Glomerular visceral epithelial cell (primary cell): ENCODE data around the gene TSPO2.
A peak's percentile ranks its signal among the peaks of the same experiment; 100 is the strongest.

ENCODE experiments used
- DNase-seq: peaks from one replicate; pipeline ENCODE4 v3.0.0-alpha.2; 2016; ENCODE audit errors: extremely low spot score

TSPO2 gene

GRCh38 chr6:41075651-41076626 lies 33.7 kb downstream of the TSPO2 start:
- no peak for DNase-seq

DNA sequence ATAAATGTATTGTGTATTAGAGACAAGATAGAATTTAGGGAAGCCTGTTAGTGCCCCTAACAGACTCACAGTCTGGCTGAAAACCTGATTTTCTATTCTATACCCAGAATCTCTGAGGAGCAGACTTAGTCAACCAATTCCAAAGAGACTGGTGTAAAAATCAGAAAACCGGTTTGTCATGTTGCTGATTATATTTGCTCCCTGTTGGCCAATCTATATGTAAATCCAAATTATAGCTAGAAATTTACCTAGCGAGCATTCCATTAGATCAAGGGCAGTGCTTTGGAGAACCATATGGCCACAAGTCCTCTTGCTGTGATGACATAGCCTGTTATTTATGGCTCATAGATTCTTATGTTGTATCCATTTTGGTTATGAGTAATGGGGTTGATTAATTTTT lies 35.3 kb downstream of the TSPO2 start:
- no peak for DNase-seq

- DNase-seq, result no peak
These were observed 35.8 kb downstream of the TSPO2 start for GRCh38 chr6:41078101-41078500.

- DNase-seq, result no peak
These were observed 36.8 kb downstream of the TSPO2 start for GRCh38 chr6:41079080-41079479.

DNA sequence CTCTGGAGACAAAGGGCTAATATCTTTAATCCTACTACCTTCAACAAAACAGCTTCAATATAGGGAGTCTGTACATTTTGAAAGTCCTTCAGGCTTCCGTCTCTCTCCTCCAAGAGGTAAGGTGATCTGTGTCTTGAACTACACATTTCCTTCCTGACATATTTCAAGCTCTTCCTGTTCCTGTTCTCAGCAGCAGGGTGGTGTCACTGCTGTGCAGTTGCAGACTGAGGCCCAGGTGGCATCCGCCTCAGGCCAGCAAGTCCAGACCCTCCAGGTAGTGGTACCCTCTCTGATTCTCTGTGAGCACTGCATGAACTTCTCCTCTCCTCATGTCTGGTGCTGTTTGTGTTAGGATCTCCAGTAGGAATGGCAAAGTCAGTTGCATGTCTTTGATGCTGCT lies 38.4 kb downstream of the TSPO2 start:
- DNase-seq, result no peak

- DNase-seq, result no peak
These were observed 40.8 kb downstream of the TSPO2 start for GRCh38 chr6:41083072-41083471.

- no peak for DNase-seq
These were observed 42.9 kb downstream of the TSPO2 start for GRCh38 chr6:41085182-41085581.

- peak; percentile 48 for DNase-seq
These were observed 46.2 kb downstream of the TSPO2 start for GRCh38 chr6:41088451-41088850.

GRCh38 chr6:41090841-41091761 lies 48.8 kb downstream of the TSPO2 start:
- no peak for DNase-seq

DNA sequence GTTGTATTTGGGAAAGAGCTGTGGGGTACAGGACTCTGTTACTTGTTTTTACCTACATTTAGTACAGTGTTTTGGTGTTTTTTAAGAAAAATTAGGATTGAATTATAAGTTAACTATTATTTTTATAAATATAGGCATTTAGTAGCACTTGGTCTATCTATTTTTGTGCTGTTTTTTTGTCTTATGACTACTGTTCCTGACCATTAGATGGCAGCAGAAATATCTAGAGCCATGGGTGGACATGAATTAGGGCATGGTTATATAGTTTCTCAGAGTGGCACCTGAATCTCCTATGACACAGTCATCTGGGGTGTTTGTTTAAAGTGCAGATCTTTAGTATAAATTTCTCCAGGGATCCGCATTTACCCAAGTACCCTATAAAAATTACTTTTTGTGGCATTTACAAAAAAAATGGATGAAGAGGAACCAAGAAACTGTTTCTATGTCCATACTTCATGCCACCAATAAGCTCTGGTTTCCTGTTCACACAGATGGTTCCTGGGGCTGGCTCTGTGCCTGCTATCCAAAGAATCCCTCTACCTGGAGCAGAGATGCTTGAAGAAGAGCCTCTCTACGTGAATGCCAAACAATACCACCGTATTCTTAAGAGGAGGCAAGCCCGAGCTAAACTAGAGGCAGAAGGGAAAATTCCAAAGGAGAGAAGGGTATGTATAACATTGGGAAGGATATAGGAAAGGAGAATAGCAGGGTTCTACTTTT lies 50.3 kb downstream of the TSPO2 start:
- peak; percentile 37 for DNase-seq

DNA sequence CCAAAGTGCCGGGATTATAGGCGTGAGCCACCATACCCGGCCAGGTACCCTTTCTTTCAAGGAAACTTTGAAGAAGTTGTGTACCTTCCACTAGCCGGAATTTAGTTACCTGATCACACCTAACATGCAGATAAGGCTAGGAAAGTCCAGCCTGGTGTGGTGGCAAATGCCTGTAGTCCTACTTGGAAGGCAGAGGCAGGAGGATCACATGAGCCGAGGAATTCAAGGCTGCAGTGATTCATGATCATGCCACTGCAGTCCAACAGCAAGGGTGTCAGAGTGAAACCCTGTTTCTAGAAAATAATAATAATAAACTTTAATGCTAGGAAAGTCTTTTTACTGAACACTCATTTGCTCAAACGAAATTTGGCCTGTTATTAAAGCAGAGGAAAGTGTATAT lies 51.5 kb downstream of the TSPO2 start:
- DNase-seq, result no peak
